ENCODE results near the gene MAML1.

The MAML1 gene

GRCh38 chr5:179805070-179805528 lies 72.5 kb downstream of the MAML1 start:
- no peak for DNase-seq (ENCODE audit: low read depth)
- no peak for TF ChIP-seq CTCF (IDR thresholded peaks at IDR 0.05; ENCODE audit: low read depth, low read length, missing control alignments)
- H3K4me3 ChIP-seq (ENCODE audit: low read depth, low read length), result peak overlapping the region; percentile 94

GRCh38 chr5:179805529-179806249 lies 73.1 kb downstream of the MAML1 start:
- TF ChIP-seq CTCF (IDR thresholded peaks at IDR 0.05; ENCODE audit: low read depth, low read length, missing control alignments), result no peak
- peak overlapping the region; percentile 94 for H3K4me3 ChIP-seq (ENCODE audit: low read depth, low read length)
- no peak for DNase-seq (ENCODE audit: low read depth)

GRCh38 chr5:179806250-179807048 lies 73.8 kb downstream of the MAML1 start, which contains the start of gene MGAT4B:
TSS of gene MGAT4B (minus strand) at chr5:179806866. CDS start at chr5:179806583, 283 bp downstream.
- peak within 1 kb of the TSS; percentile 94 for H3K4me3 ChIP-seq (ENCODE audit: low read depth, low read length)
- TF ChIP-seq CTCF (IDR thresholded peaks at IDR 0.05; ENCODE audit: low read depth, low read length, missing control alignments), result no peak
- DNase-seq (ENCODE audit: low read depth), result no peak

GRCh38 chr5:179812135-179812825 lies 79.7 kb downstream of the MAML1 start:
- DNase-seq (ENCODE audit: low read depth), result no peak
- no peak overlapping the region for H3K4me3 ChIP-seq (ENCODE audit: low read depth, low read length)
- no peak for TF ChIP-seq CTCF (IDR thresholded peaks at IDR 0.05; ENCODE audit: low read depth, low read length, missing control alignments)

- no peak for TF ChIP-seq CTCF (IDR thresholded peaks at IDR 0.05; ENCODE audit: low read depth, low read length, missing control alignments)
- no peak overlapping the region for H3K4me3 ChIP-seq (ENCODE audit: low read depth, low read length)
- DNase-seq (ENCODE audit: low read depth), result no peak
Observed at GRCh38 chr5:179812997-179813607, 80.5 kb downstream of the MAML1 start.

GRCh38 chr5:179814090-179814489 lies 81.5 kb downstream of the MAML1 start:
- no peak for DNase-seq (ENCODE audit: low read depth)
- no peak for TF ChIP-seq CTCF (IDR thresholded peaks at IDR 0.05; ENCODE audit: low read depth, low read length, missing control alignments)

More at GRCh38 chr5:179814090-179814489, 81.5 kb downstream of the MAML1 start:
- H3K4me3 ChIP-seq (ENCODE audit: low read depth, low read length), result no peak overlapping the region
